Adipocyte (in vitro differentiated cells): ENCODE data around the gene PLXDC2.

Experiments used
- DNase-seq: peaks from one replicate; pipeline ENCODE4 v3.0.0-alpha.2; 2015; ENCODE audit warnings: low read depth
- H3K27me3 ChIP-seq: replicated peaks from 2 replicates; pipeline ENCODE4 v1.7.0; 2013; ENCODE audit warnings: mild to moderate bottlenecking, low read length, moderate library complexity; ENCODE audit not compliant: control insufficient read depth, insufficient read depth
- H3K36me3 ChIP-seq: 2 replicates; pipeline ENCODE4 v1.7.0; 2013; ENCODE audit warnings: low read length, mild to moderate bottlenecking, moderate library complexity; ENCODE audit not compliant: control insufficient read depth, insufficient read depth, severe bottlenecking
- H3K4me1 ChIP-seq: 2 replicates; pipeline ENCODE4 v1.7.0; 2013; ENCODE audit warnings: mild to moderate bottlenecking, low read length, moderate library complexity; ENCODE audit not compliant: control insufficient read depth, insufficient read depth
- H3K4me3 ChIP-seq: 2 replicates; pipeline ENCODE4 v1.7.0; 2013; ENCODE audit warnings: mild to moderate bottlenecking, low read length, moderate library complexity
- H3K9ac ChIP-seq: 2 replicates; pipeline ENCODE4 v1.7.0; 2013; ENCODE audit warnings: mild to moderate bottlenecking, low read length, moderate library complexity
- H3K9me3 ChIP-seq: 2 replicates; pipeline ENCODE4 v1.7.0; 2013; ENCODE audit warnings: mild to moderate bottlenecking, low read length, moderate library complexity; ENCODE audit not compliant: control insufficient read depth

PLXDC2 gene

GRCh38 chr10:19891429-19891828, 75.2 kb downstream of the PLXDC2 start:
- no peak for DNase-seq
- Histone ChIP-seq H3K4me3 (no peak overlapping the region), H3K4me1 (peaks cover 4% of the 10 kb centered on the region), H3K36me3 (no peaks in the 10 kb centered on the region), H3K27me3 (no peaks in the 10 kb centered on the region), H3K9ac (no peak overlapping the region), H3K9me3 (no peaks in the 10 kb centered on the region)

DNA sequence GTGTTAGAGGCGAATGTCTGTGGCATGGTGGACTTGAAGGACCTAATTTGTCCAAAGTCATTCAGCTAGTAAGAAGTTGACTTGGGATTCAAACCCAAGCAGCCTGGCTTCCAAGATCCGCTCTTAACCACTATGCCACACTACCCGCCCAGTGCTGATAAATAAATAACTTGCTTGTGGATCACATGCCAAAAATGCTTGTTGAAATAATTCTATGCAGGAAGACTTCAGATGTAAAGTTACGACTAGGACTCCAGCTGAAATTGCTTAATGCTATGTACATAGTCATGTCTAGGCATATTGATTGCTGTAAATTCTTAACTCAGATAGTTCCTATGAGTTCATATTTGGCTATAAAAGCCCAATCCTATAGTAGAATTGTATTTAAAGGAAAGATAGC, 76.0 kb downstream of the PLXDC2 start:
- no peaks in the 10 kb centered on the region for H3K36me3 ChIP-seq
- peaks cover 4% of the 10 kb centered on the region for H3K4me1 ChIP-seq
- H3K4me3 ChIP-seq, result no peak overlapping the region
- no peaks in the 10 kb centered on the region for H3K9me3 ChIP-seq
- H3K9ac ChIP-seq, result no peak overlapping the region
- no peaks in the 10 kb centered on the region for H3K27me3 ChIP-seq
- no peak for DNase-seq

DNA sequence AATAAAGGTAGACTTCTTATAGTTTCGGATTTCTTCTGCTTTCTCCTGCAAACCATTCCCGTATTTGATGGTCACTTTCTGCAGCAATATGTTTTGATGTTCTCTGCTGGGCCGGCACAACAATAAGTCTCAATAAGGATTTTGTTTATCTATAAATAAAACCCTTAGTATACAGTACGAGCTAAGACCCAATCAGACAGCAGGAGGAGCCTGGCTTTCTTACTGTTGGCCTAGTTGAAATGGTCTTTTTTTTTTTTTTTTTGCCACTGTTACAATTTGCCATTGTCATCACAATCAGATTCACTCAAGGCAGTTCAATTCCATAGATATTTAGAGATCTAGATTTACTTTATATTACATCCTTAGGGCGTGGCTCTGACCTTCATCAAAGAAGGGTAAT, 76.4 kb downstream of the PLXDC2 start:
- H3K4me1 ChIP-seq, result peaks cover 4% of the 10 kb centered on the region
- no peaks in the 10 kb centered on the region for H3K27me3 ChIP-seq
- no peaks in the 10 kb centered on the region for H3K36me3 ChIP-seq
- H3K9me3 ChIP-seq, result no peaks in the 10 kb centered on the region
- no peak overlapping the region for H3K4me3 ChIP-seq
- DNase-seq, result no peak
- H3K9ac ChIP-seq, result no peak overlapping the region

GRCh38 chr10:19895500-19895899, 79.3 kb downstream of the PLXDC2 start:
- no peak overlapping the region for H3K9ac ChIP-seq
- no peaks in the 10 kb centered on the region for H3K36me3 ChIP-seq
- no peaks in the 10 kb centered on the region for H3K27me3 ChIP-seq
- no peak for DNase-seq
- H3K9me3 ChIP-seq, result no peaks in the 10 kb centered on the region
- H3K4me3 ChIP-seq, result no peak overlapping the region
- H3K4me1 ChIP-seq, result no peaks in the 10 kb centered on the region

- DNase-seq, result no peak
- H3K4me1 ChIP-seq, result no peaks in the 10 kb centered on the region
- H3K36me3 ChIP-seq, result no peaks in the 10 kb centered on the region
- H3K9me3 ChIP-seq, result no peaks in the 10 kb centered on the region
- H3K27me3 ChIP-seq, result no peaks in the 10 kb centered on the region
- no peak overlapping the region for H3K9ac ChIP-seq
- no peak overlapping the region for H3K4me3 ChIP-seq
These were observed 86.2 kb downstream of the PLXDC2 start for GRCh38 chr10:19902456-19902855.

DNA sequence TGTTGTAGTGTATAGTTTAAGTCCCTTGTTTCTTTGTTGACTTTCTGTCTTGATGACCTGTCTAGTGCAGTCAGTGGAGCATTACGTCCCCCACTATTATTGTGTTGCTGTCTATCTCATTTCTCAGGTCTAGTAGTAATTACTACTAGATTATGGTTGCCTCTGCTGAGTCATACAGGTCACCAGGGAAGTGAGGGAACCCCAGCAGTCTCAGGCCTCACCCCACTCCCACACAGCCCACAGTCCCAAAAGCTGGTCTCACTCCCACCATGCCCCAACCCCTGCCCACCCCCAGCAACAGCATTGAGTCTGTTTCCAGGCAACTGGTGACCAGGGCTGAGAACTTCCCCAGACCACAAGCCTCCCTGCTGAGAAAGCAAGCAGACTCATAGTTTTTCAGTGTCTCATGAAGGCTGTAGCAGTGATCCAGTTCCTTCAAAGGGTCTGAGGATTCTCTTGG, 88.0 kb downstream of the PLXDC2 start:
- Histone ChIP-seq H3K27me3 (no peaks in the 10 kb centered on the region), H3K4me1 (no peaks in the 10 kb centered on the region), H3K4me3 (no peak overlapping the region), H3K36me3 (no peaks in the 10 kb centered on the region), H3K9me3 (no peaks in the 10 kb centered on the region), H3K9ac (no peak overlapping the region)
- DNase-seq, result no peak

DNA sequence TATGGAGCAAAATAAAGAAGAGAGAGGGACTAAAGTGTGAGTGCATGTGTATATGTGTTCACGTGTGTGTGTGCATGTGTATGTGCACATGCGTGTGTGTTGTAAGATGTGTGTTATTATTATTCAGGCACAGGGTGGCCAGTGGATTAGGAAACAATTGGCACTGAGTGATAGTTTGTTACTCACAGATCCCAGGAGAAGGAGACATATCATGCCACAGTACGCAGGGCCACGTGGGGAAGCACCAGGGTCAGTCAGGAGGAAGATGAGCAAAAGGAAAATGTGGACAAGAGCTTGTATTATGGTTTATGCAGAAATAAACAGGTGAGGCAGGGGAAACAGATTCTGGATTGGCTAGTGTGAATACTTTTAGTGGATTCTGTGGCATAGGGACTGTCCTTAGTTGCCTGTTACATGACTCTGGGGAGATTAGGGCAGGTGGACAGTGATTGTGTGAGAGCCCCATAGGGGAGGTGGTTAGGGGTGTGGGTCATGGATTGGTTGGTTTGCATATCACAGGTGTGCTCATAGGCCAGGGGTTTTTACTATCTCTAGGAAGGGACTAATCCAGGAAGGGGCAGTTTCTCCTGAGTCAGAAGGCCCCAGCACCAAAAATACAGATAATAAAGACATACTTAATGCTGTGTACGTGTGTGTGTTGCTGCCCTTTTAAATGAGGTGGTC, 90.0 kb downstream of the PLXDC2 start:
- no peaks in the 10 kb centered on the region for H3K27me3 ChIP-seq
- H3K36me3 ChIP-seq, result no peaks in the 10 kb centered on the region
- H3K4me1 ChIP-seq, result no peaks in the 10 kb centered on the region
- no peak for DNase-seq
- H3K4me3 ChIP-seq, result no peak overlapping the region
- H3K9ac ChIP-seq, result no peak overlapping the region
- H3K9me3 ChIP-seq, result no peaks in the 10 kb centered on the region

GRCh38 chr10:19908991-19909696, 92.9 kb downstream of the PLXDC2 start:
- no peaks in the 10 kb centered on the region for H3K36me3 ChIP-seq
- H3K27me3 ChIP-seq, result no peaks in the 10 kb centered on the region
- no peak for DNase-seq
- no peak overlapping the region for H3K9ac ChIP-seq
- no peaks in the 10 kb centered on the region for H3K4me1 ChIP-seq
- H3K9me3 ChIP-seq, result peaks cover under 1% of the 10 kb centered on the region
- no peak overlapping the region for H3K4me3 ChIP-seq

GRCh38 chr10:19911886-19912285, 95.7 kb downstream of the PLXDC2 start:
- Histone ChIP-seq H3K9ac (no peak overlapping the region), H3K36me3 (no peaks in the 10 kb centered on the region), H3K9me3 (peaks cover 10% of the 10 kb centered on the region), H3K4me1 (no peaks in the 10 kb centered on the region), H3K27me3 (no peaks in the 10 kb centered on the region), H3K4me3 (no peak overlapping the region)
- no peak for DNase-seq

DNA sequence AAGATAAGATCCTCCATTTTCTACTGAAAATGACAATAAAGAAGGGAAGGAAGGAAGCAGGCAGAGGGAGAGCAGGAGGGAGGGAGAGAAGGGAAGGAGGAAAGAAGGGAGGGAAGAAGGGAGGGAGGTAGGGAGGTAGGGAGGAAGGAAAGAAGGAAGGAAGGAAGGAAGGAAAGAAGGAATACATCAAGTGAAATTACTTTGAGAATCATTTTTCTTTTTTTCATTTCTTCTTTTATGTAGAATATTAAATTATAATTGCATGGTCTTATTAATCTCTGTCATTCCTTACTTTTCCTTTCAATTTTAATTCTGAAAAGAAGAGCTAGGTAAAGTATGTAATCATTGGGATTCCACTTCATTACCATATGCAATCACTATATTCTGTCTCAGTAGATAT, 97.8 kb downstream of the PLXDC2 start:
- Histone ChIP-seq H3K36me3 (no peaks in the 10 kb centered on the region), H3K9me3 (peaks cover 10% of the 10 kb centered on the region), H3K27me3 (no peaks in the 10 kb centered on the region), H3K9ac (no peak overlapping the region), H3K4me1 (no peaks in the 10 kb centered on the region), H3K4me3 (no peak overlapping the region)
- no peak for DNase-seq

DNA sequence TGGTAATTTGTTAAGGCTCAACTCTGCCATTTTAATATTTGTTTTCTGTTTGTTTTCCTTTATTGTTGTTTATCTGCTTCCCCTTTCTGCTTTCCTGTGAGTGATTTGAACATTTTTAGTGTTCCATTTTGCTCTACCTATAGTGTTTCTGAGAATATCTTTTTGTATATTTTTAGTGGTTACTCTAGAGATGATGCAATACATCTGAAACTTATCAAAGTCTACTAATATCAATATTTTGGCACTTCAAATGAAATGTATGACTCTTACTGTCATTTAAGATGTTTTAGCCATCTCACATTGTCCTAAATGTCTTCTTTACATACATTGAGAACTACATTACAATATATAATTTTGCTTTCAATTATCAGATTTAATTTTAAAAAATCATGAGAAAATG, 98.9 kb downstream of the PLXDC2 start:
- no peaks in the 10 kb centered on the region for H3K4me1 ChIP-seq
- H3K36me3 ChIP-seq, result no peaks in the 10 kb centered on the region
- no peak overlapping the region for H3K4me3 ChIP-seq
- H3K9ac ChIP-seq, result no peak overlapping the region
- no peaks in the 10 kb centered on the region for H3K27me3 ChIP-seq
- peaks cover 10% of the 10 kb centered on the region for H3K9me3 ChIP-seq
- DNase-seq, result no peak
